ENCODE measurements around the gene DDX47.

- TF ChIP-seq CTCF (IDR thresholded peaks at IDR 0.05; ENCODE audit: low read depth, low read length, missing input control): no peak
- no peak for TF ChIP-seq REST (IDR thresholded peaks at IDR 0.05)
- TF ChIP-seq MAX (IDR thresholded peaks at IDR 0.05): no peak
- no peak for TF ChIP-seq ZBTB33 (IDR thresholded peaks at IDR 0.05)
- TF ChIP-seq JUND (IDR thresholded peaks at IDR 0.05): no peak
- no peak for TF ChIP-seq FOXA1 (IDR thresholded peaks at IDR 0.05)
- TF ChIP-seq TAF1 (conservative IDR thresholded peaks at IDR 0.05): no peak
- TF ChIP-seq ATF3 (IDR thresholded peaks at IDR 0.05): no peak
- TF ChIP-seq RAD21 (IDR thresholded peaks at IDR 0.05): no peak
- no peak for TF ChIP-seq YY1 (IDR thresholded peaks at IDR 0.05)
- no peak for TF ChIP-seq HNF4A (conservative IDR thresholded peaks at IDR 0.05)
- no peak for TF ChIP-seq EGR1 (IDR thresholded peaks at IDR 0.05; ENCODE audit: low read depth in 2 of 2)
- TF ChIP-seq RXRA (IDR thresholded peaks at IDR 0.05): no peak
These were observed 8.8 kb downstream of the DDX47 start for GRCh38 chr12:12821975-12822374.
